ENCODE data around the gene OMP.

Gene OMP

GRCh38 chr11:77104727-77105126 is 2.1 kb downstream of the OMP start:
- peak; percentile 69 for DNase-seq (ENCODE audit: low read depth)

DNA sequence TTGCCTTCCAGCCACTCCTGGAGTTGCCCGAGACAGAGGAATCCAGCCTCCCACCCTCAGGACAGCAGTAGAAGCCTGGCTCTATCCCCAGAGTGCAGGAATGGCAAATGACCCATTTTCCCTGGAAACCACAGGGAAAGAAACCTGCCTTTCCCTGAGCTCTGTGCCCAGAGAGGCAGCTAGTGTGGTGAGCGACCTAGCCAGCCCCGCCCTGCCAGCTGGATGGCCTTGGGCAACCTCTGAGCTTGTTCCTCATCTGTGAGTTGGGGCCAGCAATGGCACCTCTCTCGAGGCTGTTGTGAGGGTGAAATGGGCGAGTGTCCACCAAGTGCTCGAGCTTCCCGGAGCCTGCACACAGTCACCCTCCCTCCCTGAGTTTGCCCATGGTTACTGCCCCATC is 3.7 kb downstream of the OMP start:
- no peak for DNase-seq (ENCODE audit: low read depth)

DNA sequence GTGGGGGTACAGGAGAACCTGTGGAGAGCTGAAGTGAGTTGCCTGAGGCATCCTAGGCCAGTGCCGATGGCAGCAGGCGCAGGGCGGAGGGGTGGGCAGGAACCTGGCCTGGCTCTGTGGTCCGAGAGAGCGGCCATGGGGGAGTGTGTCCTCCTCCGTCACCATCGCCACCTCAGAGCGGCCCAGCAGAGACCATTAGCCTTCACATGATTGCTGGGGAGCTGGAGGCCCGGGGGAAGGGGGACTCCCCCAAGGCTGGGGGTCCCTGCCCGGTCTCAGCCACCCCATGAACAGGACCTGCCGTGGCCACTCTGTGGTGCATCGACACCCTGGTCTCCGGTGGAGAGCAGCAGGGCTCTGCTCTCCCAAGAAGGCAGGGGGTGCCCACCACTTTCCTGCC is 4.1 kb downstream of the OMP start:
- DNase-seq (ENCODE audit: low read depth): no peak

DNA sequence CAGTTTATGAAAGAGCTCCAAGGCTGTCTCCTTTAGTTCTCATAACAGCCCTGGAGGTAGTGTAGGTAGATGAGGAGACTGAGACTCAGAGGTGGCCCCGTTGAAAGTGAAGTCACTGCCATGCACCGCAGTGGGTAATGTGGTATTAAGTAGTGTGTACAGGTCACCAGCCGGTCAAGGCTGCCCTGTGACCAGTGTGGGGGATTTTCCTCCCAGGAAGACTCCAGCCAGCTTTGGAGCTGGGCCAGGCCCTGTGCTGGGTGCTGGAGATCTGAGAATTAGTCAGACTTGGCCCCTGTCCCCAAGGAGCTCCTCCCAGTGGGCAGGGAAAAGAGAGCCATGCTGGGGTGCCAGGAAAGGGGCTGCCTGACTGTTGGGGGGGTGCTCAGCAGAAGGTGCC is 5.3 kb downstream of the OMP start:
- peak; percentile 97 for DNase-seq (ENCODE audit: low read depth)

DNA sequence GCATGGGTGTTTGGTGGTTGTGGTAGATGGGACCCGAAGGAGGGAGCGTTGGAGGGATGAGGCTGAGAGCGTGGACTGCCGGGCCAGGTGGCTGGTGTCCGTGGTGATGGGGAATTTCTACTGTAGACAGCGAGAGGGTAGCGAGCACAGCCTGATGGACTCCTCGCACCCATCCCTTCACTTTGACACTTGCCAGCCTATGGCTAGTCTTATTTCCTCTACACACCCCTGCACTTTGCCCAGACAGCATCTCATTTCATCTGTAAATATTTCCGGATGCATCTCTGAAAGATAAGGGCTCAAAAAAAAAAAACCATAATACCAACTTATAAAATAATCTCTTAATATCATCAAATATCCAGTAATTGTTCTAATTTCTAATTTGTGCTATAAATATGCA is 5.8 kb downstream of the OMP start:
- DNase-seq (ENCODE audit: low read depth): no peak

GRCh38 chr11:77109236-77110019 is 6.8 kb downstream of the OMP start:
- peak; percentile 65 for DNase-seq (ENCODE audit: low read depth)

DNA sequence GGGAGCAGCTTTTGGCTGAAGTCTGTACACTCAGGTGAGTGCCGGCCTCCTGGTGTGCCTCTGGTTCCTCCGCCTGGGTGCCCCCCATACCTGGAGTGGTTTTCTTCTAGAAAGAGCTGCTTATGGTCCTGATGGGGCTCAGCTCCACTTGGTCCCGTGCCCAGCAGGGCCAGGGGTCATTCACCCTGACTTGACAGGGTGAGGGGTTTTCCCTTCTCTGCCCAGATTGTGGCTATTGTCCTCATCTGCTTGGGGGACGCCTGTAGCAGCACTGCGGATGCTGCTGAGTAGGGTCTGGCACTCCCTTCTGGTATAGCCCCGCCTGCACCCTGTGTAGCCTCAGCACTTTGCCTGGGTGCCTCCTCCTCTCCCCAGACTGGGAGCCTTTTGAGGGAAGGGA is 8.2 kb downstream of the OMP start:
- DNase-seq (ENCODE audit: low read depth): no peak

- DNase-seq (ENCODE audit: low read depth): no peak
Measured at GRCh38 chr11:77111277-77111676, 8.6 kb downstream of the OMP start.

- DNase-seq (ENCODE audit: low read depth): no peak
Measured at GRCh38 chr11:77111946-77112345, 9.3 kb downstream of the OMP start.

- DNase-seq (ENCODE audit: low read depth): no peak
Measured at GRCh38 chr11:77112641-77113381, 10.2 kb downstream of the OMP start.

- peak; percentile 43 for DNase-seq (ENCODE audit: low read depth)
Measured at GRCh38 chr11:77113382-77114088, 10.9 kb downstream of the OMP start.

- DNase-seq (ENCODE audit: low read depth): no peak
Measured at GRCh38 chr11:77114089-77114463, 11.4 kb downstream of the OMP start.

DNA sequence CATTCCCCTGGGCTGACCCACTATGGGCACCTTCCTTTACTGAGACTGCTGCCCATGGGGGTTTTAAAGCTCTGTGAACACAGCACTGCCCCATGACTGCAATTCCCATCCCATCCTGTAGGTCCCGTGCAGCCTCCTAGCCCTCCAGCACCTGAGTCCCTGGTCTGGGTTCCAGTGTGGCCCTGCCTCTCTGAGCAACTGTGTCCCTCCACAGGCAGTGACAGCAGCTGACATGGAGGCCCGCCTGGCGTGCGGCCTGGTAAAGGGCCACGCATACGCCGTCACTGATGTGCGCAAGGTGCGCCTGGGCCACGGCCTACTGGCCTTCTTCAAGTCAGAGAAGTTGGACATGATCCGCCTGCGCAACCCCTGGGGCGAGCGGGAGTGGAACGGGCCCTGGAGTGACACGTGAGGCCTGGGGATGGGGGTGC is 12.6 kb downstream of the OMP start:
- no peak for DNase-seq (ENCODE audit: low read depth)

GRCh38 chr11:77115956-77116355 is 13.3 kb downstream of the OMP start:
- no peak for DNase-seq (ENCODE audit: low read depth)

DNA sequence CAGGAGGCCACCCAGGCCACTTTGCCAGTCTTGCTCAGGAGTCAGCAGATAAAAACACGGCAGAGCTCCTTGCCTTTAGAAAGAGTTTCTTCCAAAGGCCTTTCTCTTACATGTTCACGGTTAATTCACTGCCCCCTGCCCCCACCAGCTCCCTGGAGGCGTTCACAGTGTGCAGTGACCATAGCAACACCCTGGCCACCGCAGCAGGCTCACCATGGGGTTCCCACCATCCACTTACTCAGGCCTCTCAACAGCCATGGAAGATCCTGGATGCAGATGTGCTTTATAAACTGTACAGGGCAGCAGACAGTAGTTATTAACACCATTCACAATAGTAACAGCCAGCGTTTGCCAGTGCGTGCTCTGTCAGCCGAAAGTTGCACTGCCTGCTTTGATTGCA is 14.9 kb downstream of the OMP start:
- no peak for DNase-seq (ENCODE audit: low read depth)

GRCh38 chr11:77118086-77118485 is 15.4 kb downstream of the OMP start:
- no peak for DNase-seq (ENCODE audit: low read depth)

- no peak for DNase-seq (ENCODE audit: low read depth)
Measured at GRCh38 chr11:77118971-77119370, 16.3 kb downstream of the OMP start.

GRCh38 chr11:77119531-77119936 is 16.9 kb downstream of the OMP start:
- no peak for DNase-seq (ENCODE audit: low read depth)

DNA sequence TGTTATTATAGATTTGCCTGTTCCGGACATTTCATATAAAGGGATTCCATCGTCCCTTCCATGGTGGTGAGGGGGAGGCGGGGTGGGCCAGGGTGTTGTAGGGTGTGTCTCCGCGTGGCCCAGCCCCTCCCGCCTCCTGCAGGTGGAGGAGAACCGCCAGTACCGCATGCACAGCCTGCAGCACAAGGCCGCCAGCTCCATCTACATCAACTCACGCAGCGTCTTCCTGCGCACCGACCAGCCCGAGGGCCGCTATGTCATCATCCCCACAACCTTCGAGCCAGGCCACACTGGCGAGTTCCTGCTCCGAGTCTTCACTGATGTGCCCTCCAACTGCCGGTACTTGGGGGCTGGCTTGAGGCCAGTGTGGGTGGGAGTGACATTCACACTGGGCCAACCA is 17.9 kb downstream of the OMP start:
- no peak for DNase-seq (ENCODE audit: low read depth)

DNA sequence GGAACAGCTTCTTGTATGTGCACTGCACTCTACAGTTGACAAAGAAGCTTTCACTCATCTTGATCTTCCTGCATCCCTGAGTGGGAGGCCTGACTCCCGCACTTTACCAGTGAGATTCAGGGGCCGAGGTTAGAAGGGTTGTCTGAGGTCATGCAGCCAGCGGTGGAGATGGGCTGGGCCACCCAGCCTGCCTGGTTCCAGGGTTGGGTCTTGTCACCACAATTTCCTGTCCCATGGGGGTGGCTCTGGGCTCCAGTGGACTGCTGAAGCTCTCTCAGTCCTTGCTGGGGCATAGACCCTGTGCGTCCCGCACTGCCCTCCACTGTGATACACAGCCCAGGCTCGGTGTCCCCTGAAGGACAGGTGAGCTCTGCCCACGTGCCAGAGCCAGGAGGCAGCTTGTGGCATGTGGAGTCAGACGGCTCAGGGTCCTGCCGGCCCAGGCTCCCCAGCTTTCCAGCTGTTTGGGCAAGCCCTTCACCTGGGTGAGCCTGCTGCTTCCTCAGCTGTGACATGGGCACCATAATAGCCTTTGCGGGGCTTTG is 18.5 kb downstream of the OMP start:
- DNase-seq (ENCODE audit: low read depth): no peak

DNA sequence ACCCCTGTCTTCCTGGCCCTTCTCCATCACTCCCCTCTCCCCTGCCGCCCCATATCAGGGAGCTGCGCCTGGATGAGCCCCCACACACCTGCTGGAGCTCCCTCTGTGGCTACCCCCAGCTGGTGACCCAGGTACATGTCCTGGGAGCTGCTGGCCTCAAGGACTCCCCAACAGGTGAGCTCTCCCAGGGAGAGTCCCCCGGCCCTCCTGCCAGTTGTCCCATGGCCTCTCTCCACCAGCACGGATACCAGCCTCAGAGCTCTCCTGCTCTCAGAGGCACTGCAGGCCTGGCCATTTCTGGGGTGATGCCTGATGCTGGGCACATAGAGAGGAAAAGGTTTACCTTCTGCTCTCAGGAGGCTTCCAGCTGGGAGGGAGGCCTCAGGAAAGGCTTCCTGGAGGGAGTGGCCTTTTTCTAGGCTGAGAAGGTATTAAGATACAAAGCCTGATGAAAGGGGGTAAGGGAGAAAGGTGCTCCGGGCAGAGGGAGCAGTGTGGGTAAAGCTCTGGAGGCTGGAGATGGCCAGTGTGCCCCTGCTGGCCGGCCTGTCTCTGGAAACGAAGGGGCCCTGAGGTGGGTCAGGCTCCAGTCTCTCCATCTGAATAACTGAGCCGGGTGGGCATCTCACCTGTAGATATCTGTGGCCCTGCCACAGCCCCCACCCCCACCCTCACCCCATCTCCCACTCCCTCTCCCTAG is 19.4 kb downstream of the OMP start:
- DNase-seq (ENCODE audit: low read depth): no peak

- DNase-seq (ENCODE audit: low read depth): no peak
Measured at GRCh38 chr11:77122576-77123212, 20.1 kb downstream of the OMP start.
